HepG2 (cell line): Measurements from ENCODE around the gene TNNT1. TPM values are rescaled to one million over a fixed set of nuclear protein-coding genes. Genes with fewer than 3 reads are reported as not detected.
A peak's percentile ranks its signal among the peaks of the same experiment; 100 is the strongest.

Source experiments
- ADNP ChIP-seq: sonication (generic); formaldehyde crosslinking; IDR thresholded peaks from 2 replicates; pipeline ENCODE4 v1.4.0; 2020; ENCODE audit warnings: missing genetic modification reagents
- FOXA3 ChIP-seq: IDR thresholded peaks from 2 replicates; pipeline ENCODE4 v1.6.1; 2016; ENCODE audit warnings: missing genetic modification reagents, missing compliant biosample characterization
- FOXO4 ChIP-seq: sonication (generic); formaldehyde crosslinking; conservative IDR thresholded peaks from 2 replicates; pipeline ENCODE4 v1.8.1; 2023; ENCODE audit warnings: missing genetic modification reagents
- GABPB1 ChIP-seq: IDR thresholded peaks from 2 replicates; pipeline ENCODE4 v1.6.1; 2016; ENCODE audit warnings: mild to moderate bottlenecking, missing genetic modification reagents, moderate library complexity, missing compliant biosample characterization
- ISL2 ChIP-seq: sonication (generic); formaldehyde crosslinking; IDR thresholded peaks from 2 replicates; pipeline ENCODE4 v1.5.0; 2020; ENCODE audit warnings: missing genetic modification reagents
- KLF16 ChIP-seq, 2 experiments: sonication (generic) in 1 of 2; formaldehyde crosslinking in 1 of 2; IDR thresholded peaks; 2 replicates each; pipeline versions ENCODE4 v1.6.1 to v1.8.0; 2016 to 2023; ENCODE audit warnings: missing genetic modification reagents in 2 of 2, missing compliant biosample characterization in 1 of 2
- NR2F6 ChIP-seq, 2 experiments: IDR thresholded peaks; 2 replicates each; pipeline ENCODE4 v1.6.1; 2016; ENCODE audit warnings: antibody characterized with exemption in 1 of 2, mild to moderate bottlenecking in 1 of 2
- PHF21A ChIP-seq: sonication (generic); formaldehyde crosslinking; IDR thresholded peaks from 2 replicates; pipeline ENCODE4 v1.5.0; 2020; ENCODE audit warnings: mild to moderate bottlenecking, missing genetic modification reagents
- POLR2A ChIP-seq, 2 experiments: IDR thresholded peaks; 2 replicates each; pipeline ENCODE4 v1.6.1; 2011; ENCODE audit warnings: low read depth in 2 of 2, low read length in 2 of 2, mild to moderate bottlenecking in 1 of 2, moderate library complexity in 1 of 2; ENCODE audit not compliant: insufficient read depth in 1 of 2
- RBM22 ChIP-seq: fragments of 200-400 bp; formaldehyde crosslinking; optimal IDR thresholded peaks from 2 replicates; pipeline ENCODE3; 2017; ENCODE audit warnings: mild to moderate bottlenecking, low read length, moderate library complexity
- SALL2 ChIP-seq: sonication (generic); formaldehyde crosslinking; IDR thresholded peaks from 2 replicates; pipeline ENCODE4 v1.8.1; 2023; ENCODE audit warnings: mild to moderate bottlenecking, missing genetic modification reagents, inconsistent platforms
- ZNF44 ChIP-seq: sonication (generic); formaldehyde crosslinking; IDR thresholded peaks from 2 replicates; pipeline ENCODE4 v1.5.1; 2020; ENCODE audit warnings: mild to moderate bottlenecking, missing genetic modification reagents
- ZNF724P ChIP-seq: sonication (generic); formaldehyde crosslinking; IDR thresholded peaks from 2 replicates; pipeline ENCODE4 v1.8.0; 2022; ENCODE audit warnings: missing genetic modification reagents, borderline replicate concordance
- ZNF772 ChIP-seq: sonication (generic); formaldehyde crosslinking; IDR thresholded peaks from 2 replicates; pipeline ENCODE4 v1.5.0; 2020; ENCODE audit warnings: mild to moderate bottlenecking, missing genetic modification reagents
- ZNF83 ChIP-seq: sonication (generic); formaldehyde crosslinking; IDR thresholded peaks from 2 replicates; pipeline ENCODE4 v1.4.0; 2020; ENCODE audit warnings: missing genetic modification reagents, mild to moderate bottlenecking, borderline replicate concordance
- polyA plus RNA-seq, 8 experiments: library from polyadenylated mRNA; depleted of rRNA in 3 of 8; stranded (reverse) in 7 of 8; unstranded in 1 of 8; fragments of >200 nt; fragmentation: Illumina TruSeq in 4 of 8; extraction: Trizol in 4 of 8; gene quantifications; 2 replicates each; pipeline versions ENCODE4 v1.2.1 to v1.2.3, GENCODE V29; 2011 to 2016; ENCODE audit warnings: low read depth in 4 of 8, missing spikeins in 1 of 8, mixed read lengths in 1 of 8; ENCODE audit not compliant: insufficient read depth in 1 of 8
- total RNA-seq, 5 experiments: library from RNA; depleted of rRNA; stranded (reverse); fragments of >200 nt; fragmentation: Illumina TruSeq; extraction: Trizol; gene quantifications; 2 replicates each; pipeline ENCODE4 v1.2.3, GENCODE V29; 2016; ENCODE audit warnings: low read depth in 1 of 5
- TF ChIP-seq, protein P1 (sequence below): sonication (generic); formaldehyde crosslinking; IDR thresholded peaks from 2 replicates; pipeline ENCODE4 v1.4.0; 2020; ENCODE audit warnings: missing genetic modification reagents
- TF ChIP-seq, protein P2 (sequence below): sonication (generic); formaldehyde crosslinking; IDR thresholded peaks from 2 replicates; pipeline ENCODE4 v1.5.1; 2020; ENCODE audit warnings: mild to moderate bottlenecking, missing genetic modification reagents, moderate library complexity

Gene TNNT1
- total and polyA plus RNA-seq, 2 of the 13 experiments (the other 11 are each of a cell fraction or from before 2014, with no cell fraction given) = 1.3 to 2.4 TPM

DNA sequence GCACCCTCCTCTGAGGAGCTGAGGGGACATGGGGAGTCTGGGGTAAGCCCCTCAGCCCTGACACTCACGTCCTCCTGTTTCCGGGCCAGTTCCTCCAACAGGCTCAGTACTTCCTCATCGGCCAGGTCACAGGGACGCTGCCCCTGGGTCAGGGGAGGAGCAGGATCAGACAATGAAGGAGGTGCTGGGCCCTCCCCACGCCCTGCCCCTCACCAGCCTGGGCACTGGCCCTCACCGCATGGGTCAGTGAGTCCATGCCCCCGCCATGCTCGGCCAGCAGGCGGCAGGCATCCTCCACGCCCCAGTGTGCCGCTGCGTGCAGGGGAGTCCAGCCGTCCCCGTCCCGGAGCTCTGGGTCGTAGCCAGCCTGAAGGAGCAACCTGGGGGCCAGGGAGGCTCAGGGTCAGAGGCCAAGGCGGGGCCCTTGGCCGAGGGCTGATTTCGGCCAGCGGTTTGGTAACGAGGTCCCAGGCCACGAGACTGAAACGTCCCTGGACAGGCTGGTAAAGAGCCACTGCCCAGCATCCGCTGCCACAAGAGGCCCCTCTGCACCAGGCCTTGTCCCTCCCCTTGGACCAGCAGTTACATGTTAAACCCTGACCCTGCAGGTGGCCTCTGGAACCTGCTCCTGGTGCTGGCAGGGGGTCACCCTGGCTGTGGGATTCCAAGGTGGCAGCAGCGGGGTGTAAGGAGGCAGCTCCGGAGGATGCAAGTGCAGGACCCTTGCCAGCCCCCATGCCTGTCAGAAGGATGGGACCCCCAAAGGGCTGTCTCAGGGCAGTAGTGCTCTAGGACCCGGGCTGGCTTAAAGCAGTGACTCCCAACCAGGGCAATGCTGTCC is 50.1 kb downstream of the TNNT1 start (continued):
- TF ChIP-seq ZNF83 (CRISPR knock-in tag) = no peak
- no peak for TF ChIP-seq ZNF772
- TF ChIP-seq ZNF724P (CRISPR knock-in tag) = no peak
- TF ChIP-seq ZNF44 = no peak
- TF ChIP-seq, protein P1, sequence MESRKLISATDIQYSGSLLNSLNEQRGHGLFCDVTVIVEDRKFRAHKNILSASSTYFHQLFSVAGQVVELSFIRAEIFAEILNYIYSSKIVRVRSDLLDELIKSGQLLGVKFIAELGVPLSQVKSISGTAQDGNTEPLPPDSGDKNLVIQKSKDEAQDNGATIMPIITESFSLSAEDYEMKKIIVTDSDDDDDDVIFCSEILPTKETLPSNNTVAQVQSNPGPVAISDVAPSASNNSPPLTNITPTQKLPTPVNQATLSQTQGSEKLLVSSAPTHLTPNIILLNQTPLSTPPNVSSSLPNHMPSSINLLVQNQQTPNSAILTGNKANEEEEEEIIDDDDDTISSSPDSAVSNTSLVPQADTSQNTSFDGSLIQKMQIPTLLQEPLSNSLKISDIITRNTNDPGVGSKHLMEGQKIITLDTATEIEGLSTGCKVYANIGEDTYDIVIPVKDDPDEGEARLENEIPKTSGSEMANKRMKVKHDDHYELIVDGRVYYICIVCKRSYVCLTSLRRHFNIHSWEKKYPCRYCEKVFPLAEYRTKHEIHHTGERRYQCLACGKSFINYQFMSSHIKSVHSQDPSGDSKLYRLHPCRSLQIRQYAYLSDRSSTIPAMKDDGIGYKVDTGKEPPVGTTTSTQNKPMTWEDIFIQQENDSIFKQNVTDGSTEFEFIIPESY (CRISPR knock-in tag) = peak; percentile 94
- no peak for TF ChIP-seq RBM22
- TF ChIP-seq PHF21A = no peak
- TF ChIP-seq FOXO4 = no peak
- TF ChIP-seq, protein P2, sequence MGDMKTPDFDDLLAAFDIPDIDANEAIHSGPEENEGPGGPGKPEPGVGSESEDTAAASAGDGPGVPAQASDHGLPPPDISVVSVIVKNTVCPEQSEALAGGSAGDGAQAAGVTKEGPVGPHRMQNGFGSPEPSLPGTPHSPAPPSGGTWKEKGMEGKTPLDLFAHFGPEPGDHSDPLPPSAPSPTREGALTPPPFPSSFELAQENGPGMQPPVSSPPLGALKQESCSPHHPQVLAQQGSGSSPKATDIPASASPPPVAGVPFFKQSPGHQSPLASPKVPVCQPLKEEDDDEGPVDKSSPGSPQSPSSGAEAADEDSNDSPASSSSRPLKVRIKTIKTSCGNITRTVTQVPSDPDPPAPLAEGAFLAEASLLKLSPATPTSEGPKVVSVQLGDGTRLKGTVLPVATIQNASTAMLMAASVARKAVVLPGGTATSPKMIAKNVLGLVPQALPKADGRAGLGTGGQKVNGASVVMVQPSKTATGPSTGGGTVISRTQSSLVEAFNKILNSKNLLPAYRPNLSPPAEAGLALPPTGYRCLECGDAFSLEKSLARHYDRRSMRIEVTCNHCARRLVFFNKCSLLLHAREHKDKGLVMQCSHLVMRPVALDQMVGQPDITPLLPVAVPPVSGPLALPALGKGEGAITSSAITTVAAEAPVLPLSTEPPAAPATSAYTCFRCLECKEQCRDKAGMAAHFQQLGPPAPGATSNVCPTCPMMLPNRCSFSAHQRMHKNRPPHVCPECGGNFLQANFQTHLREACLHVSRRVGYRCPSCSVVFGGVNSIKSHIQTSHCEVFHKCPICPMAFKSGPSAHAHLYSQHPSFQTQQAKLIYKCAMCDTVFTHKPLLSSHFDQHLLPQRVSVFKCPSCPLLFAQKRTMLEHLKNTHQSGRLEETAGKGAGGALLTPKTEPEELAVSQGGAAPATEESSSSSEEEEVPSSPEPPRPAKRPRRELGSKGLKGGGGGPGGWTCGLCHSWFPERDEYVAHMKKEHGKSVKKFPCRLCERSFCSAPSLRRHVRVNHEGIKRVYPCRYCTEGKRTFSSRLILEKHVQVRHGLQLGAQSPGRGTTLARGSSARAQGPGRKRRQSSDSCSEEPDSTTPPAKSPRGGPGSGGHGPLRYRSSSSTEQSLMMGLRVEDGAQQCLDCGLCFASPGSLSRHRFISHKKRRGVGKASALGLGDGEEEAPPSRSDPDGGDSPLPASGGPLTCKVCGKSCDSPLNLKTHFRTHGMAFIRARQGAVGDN (CRISPR knock-in tag) = 0 out of 2 replicates have a peak, but pooled peaks have one; percentile 7
- no peak for TF ChIP-seq POLR2A (IDR thresholded peaks at IDR 0.05; ENCODE audit: insufficient read depth in 1 of 2, low read depth in 2 of 2, low read length in 2 of 2)
- TF ChIP-seq ISL2 (CRISPR knock-in tag) = no peak
- 0 out of 2 replicates have a peak, but pooled peaks have one; percentile 7 for TF ChIP-seq GABPB1 (CRISPR knock-in tag)
- no peak for TF ChIP-seq NR2F6 (IDR thresholded peaks at IDR 0.05)
- TF ChIP-seq NR2F6 (CRISPR knock-in tag; IDR thresholded peaks at IDR 0.05) = no peak
- TF ChIP-seq SALL2 = no peak
- TF ChIP-seq ADNP = no peak
- TF ChIP-seq KLF16 (CRISPR knock-in tag; IDR thresholded peaks at IDR 0.05) = no peak
- TF ChIP-seq FOXA3 (CRISPR knock-in tag) = no peak
